Measurements from ENCODE around the gene IMPDH2. TPM values are rescaled to one million over a fixed set of nuclear protein-coding genes. Genes with fewer than 3 reads are reported as not detected.

The IMPDH2 gene
- total and polyA plus RNA-seq, 2 donors (not counting 1 experiment from before 2014, with no cell fraction given): 187 to 448 TPM

DNA sequence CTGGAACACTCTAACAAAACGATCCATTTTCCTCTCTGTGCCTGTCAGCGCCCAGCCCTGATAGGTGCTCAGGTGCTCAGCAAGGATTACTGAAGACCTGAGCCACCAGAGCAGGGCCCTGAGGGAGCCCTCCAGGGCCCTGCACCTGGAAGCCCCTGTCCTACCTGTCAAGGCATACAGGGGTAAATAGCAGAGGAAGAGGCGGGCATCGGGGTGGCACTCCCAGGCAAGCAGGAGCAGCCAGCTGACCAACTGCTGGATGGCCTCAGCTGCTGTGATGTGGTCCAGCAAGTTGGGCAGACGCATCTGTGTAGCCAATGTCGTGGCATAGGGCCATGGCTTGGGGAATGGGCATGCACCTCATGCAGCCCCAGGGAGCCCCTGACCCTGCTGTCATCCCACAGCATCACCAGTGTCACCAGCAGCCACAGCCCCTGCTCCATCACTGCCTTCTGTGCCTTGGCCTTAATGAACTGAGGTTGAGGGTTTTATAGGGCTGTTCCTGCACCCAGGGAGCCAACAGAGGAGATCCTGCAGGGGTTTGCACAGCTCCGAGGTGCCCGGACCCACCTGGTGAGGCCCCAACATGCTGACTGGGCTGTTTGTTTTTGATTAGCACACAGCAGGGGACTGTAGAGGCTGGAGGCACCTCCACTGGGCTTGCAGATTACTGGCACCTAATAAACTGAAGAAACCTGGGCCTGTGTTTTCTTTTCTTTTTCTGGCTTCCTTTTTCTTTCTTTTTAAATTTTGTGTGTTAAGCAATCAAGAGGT is 29.9 kb downstream of the IMPDH2 start:
- Histone ChIP-seq H2AFZ (ENCODE audit: low read length) (no peak overlapping the region), H3K4me2 (ENCODE audit: extremely low read depth, insufficient read depth, low read length) (no peak overlapping the region), H4K20me1 (ENCODE audit: control insufficient read depth, extremely low read depth, insufficient read depth, low read length) (no peaks in the 10 kb centered on the region), H3K4me3 (replicated peaks in 1 of 4; ENCODE audit: control extremely low read depth in 1 of 4, insufficient read depth in 1 of 4, low read depth in 3 of 4, low read length in 4 of 4) (no peak overlapping the region), H3K79me2 (ENCODE audit: control insufficient read depth, insufficient read depth, low read length) (no peaks in the 10 kb centered on the region), H3K36me3 (ENCODE audit: control insufficient read depth, insufficient read depth, low read length) (no peaks in the 10 kb centered on the region), H3K9me3 (ENCODE audit: control insufficient read depth, insufficient read depth, low read depth, low read length) (no peaks in the 10 kb centered on the region), H3K4me1 (ENCODE audit: control insufficient read depth, extremely low read depth, insufficient read depth, low read length) (no peaks in the 10 kb centered on the region), H3K27ac (ENCODE audit: insufficient read depth, low read length) (no peak overlapping the region), H3K27me3 (ENCODE audit: control insufficient read depth, insufficient read depth, low read length) (no peaks in the 10 kb centered on the region), H3K9ac (ENCODE audit: insufficient read depth, low read length) (no peak overlapping the region)
- no peak for TF ChIP-seq EZH2 (IDR thresholded peaks at IDR 0.05; ENCODE audit: low read length, missing control alignments)
- DNase-seq (ENCODE audit: low read depth in 2 of 2): no peak

DNA sequence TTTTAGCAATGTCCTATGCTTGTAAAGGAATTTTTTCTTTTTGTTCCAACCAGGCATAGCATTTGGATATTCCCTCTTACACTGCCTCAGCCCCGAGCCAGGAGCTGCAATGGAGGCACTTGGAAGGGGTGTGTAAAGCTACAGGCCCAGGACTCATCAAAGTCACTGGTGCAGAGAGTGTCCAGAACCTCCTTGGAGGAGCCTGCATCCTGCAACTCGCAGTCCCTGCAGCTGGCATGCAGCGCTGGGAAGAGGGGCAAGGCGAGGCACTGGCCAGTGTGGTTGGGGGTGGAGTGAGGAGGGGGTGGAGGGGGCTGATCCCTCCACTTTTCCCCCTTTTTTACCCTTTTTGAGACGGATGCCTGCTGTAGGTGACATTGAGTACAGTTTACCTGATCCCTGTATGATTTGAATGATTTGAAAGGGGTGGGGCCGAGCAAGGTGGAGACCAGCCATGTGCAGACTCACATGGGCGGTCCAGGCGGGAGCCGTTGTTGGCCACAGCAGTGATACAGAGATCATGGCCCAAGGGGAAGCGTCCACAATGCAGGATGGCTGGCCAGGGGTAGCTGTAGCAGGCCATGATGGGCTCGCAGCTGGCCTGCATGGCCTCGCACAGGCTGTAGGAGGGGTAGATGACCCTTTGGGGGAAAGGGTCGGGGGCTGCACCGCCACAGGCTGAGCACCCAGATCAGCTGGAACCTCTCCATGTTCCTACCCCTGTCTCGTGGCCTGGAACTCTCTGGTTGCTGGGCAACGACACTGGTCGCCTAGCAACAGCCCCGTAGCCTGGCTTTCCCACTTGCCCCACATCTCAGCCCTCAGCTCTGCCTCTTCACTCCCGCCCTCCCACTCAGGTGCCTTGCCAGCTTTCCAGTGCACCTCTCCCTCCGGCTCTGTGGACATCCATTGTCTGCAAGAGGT is 31.2 kb downstream of the IMPDH2 start:
- no peak for DNase-seq (ENCODE audit: low read depth in 2 of 2)

DNA sequence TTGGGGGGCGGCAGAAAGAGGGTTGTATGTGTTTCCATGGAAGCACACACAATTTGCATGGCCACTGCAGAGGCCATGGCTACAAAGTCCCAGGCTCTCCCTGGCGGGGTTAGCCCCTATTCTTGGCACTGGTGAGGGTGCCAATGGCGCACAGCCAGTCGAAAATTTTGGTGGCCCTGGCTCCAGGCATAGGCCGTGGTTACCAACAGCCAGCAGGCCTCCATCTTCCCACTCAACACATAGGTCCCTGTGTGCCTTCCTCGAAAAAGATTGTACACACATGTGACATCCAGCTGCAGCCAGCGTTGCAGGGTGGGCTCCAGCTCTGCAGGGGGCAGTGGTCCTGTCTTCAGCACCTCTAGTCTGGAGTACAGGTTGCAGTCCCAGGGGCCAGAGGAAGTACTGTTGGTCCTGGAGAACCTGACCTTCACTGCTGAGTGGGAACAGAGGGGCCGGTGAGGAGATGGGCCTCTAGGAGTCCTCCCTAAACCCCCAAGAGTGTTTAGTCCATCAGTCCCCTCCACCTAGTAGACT is 32.0 kb downstream of the IMPDH2 start:
- Histone ChIP-seq H2AFZ (ENCODE audit: low read length) (no peak overlapping the region), H3K4me2 (ENCODE audit: extremely low read depth, insufficient read depth, low read length) (no peak overlapping the region), H3K27me3 (ENCODE audit: control insufficient read depth, insufficient read depth, low read length) (no peaks in the 10 kb centered on the region), H3K4me1 (ENCODE audit: control insufficient read depth, extremely low read depth, insufficient read depth, low read length) (no peaks in the 10 kb centered on the region), H3K27ac (ENCODE audit: insufficient read depth, low read length) (no peak overlapping the region), H3K79me2 (ENCODE audit: control insufficient read depth, insufficient read depth, low read length) (peaks cover 5% of the 10 kb centered on the region), H3K36me3 (ENCODE audit: control insufficient read depth, insufficient read depth, low read length) (peaks cover 2% of the 10 kb centered on the region), H3K4me3 (replicated peaks in 1 of 4; ENCODE audit: control extremely low read depth in 1 of 4, insufficient read depth in 1 of 4, low read depth in 3 of 4, low read length in 4 of 4) (no peak overlapping the region), H3K9me3 (ENCODE audit: control insufficient read depth, insufficient read depth, low read depth, low read length) (no peaks in the 10 kb centered on the region), H3K9ac (ENCODE audit: insufficient read depth, low read length) (no peak overlapping the region), H4K20me1 (ENCODE audit: control insufficient read depth, extremely low read depth, insufficient read depth, low read length) (no peaks in the 10 kb centered on the region)
- TF ChIP-seq, protein P1, sequence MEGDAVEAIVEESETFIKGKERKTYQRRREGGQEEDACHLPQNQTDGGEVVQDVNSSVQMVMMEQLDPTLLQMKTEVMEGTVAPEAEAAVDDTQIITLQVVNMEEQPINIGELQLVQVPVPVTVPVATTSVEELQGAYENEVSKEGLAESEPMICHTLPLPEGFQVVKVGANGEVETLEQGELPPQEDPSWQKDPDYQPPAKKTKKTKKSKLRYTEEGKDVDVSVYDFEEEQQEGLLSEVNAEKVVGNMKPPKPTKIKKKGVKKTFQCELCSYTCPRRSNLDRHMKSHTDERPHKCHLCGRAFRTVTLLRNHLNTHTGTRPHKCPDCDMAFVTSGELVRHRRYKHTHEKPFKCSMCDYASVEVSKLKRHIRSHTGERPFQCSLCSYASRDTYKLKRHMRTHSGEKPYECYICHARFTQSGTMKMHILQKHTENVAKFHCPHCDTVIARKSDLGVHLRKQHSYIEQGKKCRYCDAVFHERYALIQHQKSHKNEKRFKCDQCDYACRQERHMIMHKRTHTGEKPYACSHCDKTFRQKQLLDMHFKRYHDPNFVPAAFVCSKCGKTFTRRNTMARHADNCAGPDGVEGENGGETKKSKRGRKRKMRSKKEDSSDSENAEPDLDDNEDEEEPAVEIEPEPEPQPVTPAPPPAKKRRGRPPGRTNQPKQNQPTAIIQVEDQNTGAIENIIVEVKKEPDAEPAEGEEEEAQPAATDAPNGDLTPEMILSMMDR (conservative IDR thresholded peaks at IDR 0.05 in 1 of 2, IDR thresholded peaks at IDR 0.05 in 1 of 2; ENCODE audit: low read depth in 1 of 2, low read length in 2 of 2): no peak
- no peak for TF ChIP-seq EZH2 (IDR thresholded peaks at IDR 0.05; ENCODE audit: low read length, missing control alignments)
- no peak for DNase-seq (ENCODE audit: low read depth in 2 of 2)

More for the DNA sequence above, 31.2 kb downstream of the IMPDH2 start:
- Histone ChIP-seq H3K9me3 (ENCODE audit: control insufficient read depth, insufficient read depth, low read depth, low read length) (no peaks in the 10 kb centered on the region), H4K20me1 (ENCODE audit: control insufficient read depth, extremely low read depth, insufficient read depth, low read length) (no peaks in the 10 kb centered on the region), H3K9ac (ENCODE audit: insufficient read depth, low read length) (no peak overlapping the region), H3K4me2 (ENCODE audit: extremely low read depth, insufficient read depth, low read length) (no peak overlapping the region), H3K27ac (ENCODE audit: insufficient read depth, low read length) (no peak overlapping the region), H3K4me3 (replicated peaks in 1 of 4; ENCODE audit: control extremely low read depth in 1 of 4, insufficient read depth in 1 of 4, low read depth in 3 of 4, low read length in 4 of 4) (no peak overlapping the region), H3K36me3 (ENCODE audit: control insufficient read depth, insufficient read depth, low read length) (no peaks in the 10 kb centered on the region), H3K79me2 (ENCODE audit: control insufficient read depth, insufficient read depth, low read length) (peaks cover 3% of the 10 kb centered on the region), H3K4me1 (ENCODE audit: control insufficient read depth, extremely low read depth, insufficient read depth, low read length) (no peaks in the 10 kb centered on the region), H2AFZ (ENCODE audit: low read length) (no peak overlapping the region), H3K27me3 (ENCODE audit: control insufficient read depth, insufficient read depth, low read length) (no peaks in the 10 kb centered on the region)
- no peak for TF ChIP-seq EZH2 (IDR thresholded peaks at IDR 0.05; ENCODE audit: low read length, missing control alignments)
